KBM-7 (cell line): ENCODE data around the gene INPP4B.

ENCODE experiments used
- DNase-seq: peaks from one replicate; pipeline ENCODE4 v3.0.0-alpha.2; 2015
- in situ Hi-C: fragments of 300-500 bp; cut with MboI; formaldehyde crosslinking; loops from 2 replicates; pipeline ENCODE4 v1.14.3; 2020; ENCODE audit warnings: low sequenced_read_pairs, low pct_unique_long_range_greater_than_20kb, mixed read lengths

Gene INPP4B

DNA sequence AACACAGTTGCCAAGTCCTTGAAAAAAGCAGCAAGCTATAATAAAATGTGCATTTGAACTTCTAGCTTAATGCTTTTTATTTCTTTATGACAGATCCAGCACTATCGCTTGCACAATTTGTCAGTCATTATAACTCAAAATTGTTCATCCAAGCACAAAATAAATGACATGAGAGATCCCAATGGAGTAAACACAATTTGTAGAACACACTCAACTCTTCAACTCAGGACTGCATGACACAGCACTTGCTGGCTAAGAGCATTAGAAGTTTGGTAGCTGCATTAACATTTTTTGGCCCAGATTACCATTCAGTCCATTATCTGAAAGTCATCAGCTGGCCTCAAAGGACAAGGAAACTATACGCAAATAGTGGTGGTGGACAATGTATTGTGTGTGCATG, 530.1 kb downstream of the INPP4B start:
- no peak for DNase-seq
- in situ Hi-C loops, result no loop called here

DNA sequence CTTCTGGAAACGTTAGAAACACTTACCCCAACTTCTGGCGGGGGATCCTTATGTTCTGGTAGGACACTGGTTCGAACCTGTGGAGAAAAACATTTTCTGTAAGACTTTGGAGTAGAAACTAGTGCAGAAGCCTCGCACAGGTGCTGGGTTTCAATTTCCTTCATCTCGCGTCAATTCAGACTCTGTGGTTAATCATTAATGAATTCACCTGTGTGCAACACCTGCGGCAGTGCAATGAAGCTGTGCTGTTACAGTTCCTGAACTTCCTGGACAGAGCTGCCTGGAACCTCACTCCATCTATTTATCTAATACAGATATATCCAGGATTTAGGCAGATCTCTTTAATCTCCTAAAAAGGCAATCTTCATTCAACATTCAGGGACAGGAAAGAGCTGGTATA, 531.4 kb downstream of the INPP4B start:
- no peak for DNase-seq
- in situ Hi-C loops, result no loop called here

DNA sequence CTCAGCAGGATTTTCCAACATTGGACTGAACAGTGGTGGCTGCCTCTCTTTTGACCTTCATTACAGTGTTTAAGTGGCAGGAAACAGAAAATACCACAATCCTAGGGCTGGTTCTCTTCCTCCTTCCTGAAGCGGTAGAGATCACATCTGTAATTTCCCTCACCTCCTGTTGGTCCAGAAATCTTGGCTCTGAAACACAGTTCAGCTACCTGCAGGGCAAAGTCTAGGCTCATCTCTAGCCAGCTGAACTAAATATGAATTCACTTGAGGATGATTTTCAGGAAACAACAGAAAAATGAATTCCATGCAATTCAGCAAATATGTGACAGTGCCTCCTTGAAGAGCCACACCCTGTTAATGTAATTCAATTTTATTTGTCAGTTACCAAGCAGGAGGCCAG, 531.9 kb downstream of the INPP4B start:
- peak; percentile 48 for DNase-seq
- in situ Hi-C loops, result no loop called here

DNA sequence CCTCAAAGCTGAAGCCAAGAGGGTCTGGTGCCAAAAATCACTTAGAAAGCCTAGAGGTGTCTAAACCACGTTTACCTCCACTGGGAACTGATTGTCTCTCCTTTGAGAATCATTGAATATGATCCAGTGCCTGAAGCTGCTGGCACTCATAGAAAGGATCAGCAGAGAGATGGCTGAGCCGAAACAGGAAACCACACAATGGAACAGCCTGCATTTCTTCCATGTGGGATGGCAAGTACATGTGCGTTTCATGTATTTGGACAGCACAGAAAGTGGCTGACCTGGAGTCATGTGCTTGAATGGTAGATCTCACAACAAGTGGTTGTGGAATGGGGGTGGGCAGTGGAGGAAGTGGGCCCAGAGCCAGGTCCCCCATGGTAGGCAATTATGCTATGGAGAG, 533.7 kb downstream of the INPP4B start:
- in situ Hi-C loops, result no loop called here
- DNase-seq, result no peak

DNA sequence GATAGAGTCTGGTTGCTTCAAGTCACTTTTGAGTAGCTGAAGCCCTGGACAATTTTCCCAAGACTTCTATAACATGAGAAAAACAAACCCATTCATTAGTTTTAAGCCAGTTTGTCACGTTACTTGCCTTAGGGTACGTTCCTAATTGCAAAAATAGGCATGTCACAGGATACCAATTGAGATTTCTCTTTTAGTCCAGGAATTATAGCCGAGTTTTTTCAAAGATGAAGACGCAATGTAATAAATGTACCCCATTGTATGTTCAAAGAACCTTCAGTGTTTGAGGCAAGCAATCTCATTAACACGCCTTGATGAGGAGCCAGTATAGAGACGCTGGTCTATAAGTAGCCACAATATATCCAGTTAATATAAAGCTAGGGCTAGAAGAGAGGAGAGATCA, 534.2 kb downstream of the INPP4B start:
- in situ Hi-C loops, result no loop called here
- no peak for DNase-seq

DNA sequence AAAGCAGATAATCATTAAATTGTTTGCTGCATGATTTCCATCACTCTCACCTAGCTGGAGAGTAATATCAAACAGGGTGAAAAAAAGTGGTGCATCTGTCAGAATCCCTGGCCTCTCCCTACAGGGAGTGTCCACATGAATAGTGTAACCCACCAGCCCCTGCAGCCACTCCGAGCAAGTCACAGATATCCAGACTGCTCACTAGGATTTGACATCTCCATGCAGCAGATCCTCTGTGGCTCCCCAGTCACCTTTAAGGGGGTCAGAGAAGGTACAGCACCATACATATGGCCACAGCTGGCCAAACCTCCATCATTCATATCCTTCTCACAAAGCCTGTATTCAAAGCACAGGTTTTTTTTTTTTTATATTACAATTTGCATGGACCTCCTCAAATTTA, 536.3 kb downstream of the INPP4B start:
- in situ Hi-C loops, result no loop called here
- DNase-seq, result no peak

DNA sequence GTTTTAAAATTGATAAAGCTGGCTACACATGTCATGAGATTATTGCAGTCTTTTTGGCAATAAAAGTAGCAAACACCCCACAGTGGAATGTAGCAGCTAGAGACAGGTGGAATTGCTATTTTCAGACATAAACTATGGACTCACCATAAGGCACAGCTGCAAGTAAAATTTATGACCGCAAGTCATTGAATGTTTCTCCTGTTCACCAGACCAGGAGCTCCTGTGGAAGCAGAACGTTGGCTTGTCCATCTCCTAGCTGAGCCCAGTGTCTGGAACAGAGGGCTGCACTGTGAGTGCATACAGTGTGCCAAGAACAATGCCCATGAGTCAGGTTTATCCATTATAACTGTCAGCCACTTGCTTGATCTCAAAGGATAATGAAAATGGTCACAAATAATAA, 538.2 kb downstream of the INPP4B start:
- DNase-seq, result no peak
- in situ Hi-C loops, result no loop called here

DNA sequence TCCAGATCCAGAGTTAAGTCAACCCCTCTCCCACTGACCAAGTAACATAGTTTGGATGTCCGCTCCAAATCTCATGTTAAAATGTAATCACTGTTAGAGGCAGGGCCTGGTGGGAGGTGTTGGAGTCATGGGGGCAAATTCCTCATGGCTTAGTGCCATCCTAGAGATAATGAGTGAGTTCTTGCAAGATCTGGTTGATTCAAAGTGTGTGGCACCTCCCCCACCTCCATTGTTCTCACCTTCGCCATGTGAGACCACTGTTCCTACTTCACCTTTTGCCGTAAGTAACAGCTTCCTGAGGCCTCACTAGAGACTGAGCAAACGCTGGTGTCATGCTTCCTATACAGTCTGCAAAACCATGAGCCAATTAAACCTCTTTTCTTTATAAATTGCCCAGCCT, 548.8 kb downstream of the INPP4B start:
- DNase-seq, result no peak
- in situ Hi-C loops, result no loop called here

DNA sequence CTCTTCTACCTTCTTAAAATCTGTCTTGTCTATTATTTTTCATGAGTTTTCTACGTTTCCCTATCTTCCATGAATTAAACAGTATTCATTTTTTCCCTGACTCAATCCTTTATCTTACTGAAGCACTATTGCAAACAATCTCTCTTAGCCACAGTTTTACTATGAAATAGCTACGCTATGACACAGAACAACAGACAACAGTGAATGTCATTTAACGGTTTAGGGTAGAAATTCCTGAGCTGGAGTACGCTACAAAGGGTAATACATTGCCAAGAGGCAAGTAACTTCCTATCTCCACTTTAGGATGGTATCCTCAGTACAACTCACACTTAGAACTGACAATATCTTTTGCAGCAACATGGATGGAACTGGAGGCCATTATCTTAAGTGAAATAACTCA, 552.6 kb downstream of the INPP4B start:
- DNase-seq, result no peak
- in situ Hi-C loops, result no loop called here

DNA sequence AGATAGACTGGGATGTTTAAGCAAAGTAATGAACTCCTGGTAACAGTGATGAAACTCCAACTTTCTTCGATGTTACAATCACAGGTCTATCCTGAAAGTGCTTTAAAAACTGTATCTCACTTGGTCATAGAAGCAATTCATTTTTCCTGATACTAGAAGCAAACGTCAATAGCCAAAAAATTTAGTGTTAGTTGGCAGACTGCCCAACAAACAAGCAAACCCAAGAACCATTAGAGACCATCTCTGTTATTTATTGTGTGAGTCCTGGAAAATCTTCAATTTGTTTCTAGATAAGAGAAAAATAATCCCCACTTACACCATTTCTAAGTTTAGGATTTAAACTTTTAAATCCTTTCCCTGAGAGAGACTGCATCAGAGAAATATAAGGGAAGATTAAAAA, 553.9 kb downstream of the INPP4B start:
- DNase-seq, result no peak
- in situ Hi-C loops, result no loop called here

DNA sequence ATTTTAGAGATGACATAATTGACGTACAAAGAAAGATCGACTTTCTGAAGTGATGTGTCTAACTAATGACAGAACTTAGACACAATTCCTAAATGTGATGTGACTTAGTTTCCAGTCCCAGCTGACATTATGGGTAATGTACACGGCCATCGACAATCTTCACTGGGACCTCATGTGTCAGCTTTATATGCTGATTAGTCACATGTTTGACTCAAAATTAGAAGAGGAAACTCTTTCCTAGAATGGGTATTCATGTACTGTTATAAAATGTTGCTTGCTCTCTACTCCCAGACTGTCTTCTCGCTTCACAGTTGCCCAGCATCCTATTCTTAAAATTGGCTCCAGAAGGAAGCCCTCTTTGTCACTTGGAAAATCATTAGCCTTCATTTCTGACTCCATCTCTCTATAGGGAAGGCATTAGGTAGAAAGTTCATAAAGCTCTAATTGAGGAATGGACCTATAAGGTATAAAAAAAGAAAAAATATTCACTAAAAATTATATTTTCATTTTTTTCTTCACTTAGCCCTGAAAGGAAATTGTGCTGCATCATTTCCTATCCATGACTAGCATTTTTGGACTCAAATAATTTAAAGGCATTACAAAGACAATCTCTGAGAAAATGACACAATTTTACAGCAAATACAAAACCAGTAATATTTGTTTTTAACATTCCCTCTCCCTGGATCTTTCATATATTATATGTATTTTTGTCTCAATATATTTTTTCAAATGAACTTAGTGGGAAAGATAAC, 554.6 kb downstream of the INPP4B start:
- in situ Hi-C loops, result no loop called here
- no peak for DNase-seq

DNA sequence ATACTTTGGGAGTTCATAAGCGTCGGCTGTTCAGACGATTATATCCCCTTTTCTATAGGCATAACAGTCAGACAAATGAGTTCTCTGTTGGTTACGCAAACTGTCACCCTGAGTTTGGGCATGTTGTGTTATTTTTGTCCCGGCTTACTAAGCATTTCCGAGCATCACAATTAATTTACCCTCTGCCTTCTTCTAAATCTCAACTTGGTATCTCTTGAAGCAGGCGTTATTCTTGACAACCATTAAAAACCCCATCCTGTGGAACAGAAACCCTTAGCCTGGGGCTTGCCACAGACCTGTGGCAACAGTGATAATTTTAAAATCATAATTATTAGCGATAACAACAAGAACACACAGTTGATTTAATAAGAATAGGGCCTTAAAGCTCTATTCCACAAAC, 558.7 kb downstream of the INPP4B start:
- in situ Hi-C loops, result no loop called here
- DNase-seq, result no peak

DNA sequence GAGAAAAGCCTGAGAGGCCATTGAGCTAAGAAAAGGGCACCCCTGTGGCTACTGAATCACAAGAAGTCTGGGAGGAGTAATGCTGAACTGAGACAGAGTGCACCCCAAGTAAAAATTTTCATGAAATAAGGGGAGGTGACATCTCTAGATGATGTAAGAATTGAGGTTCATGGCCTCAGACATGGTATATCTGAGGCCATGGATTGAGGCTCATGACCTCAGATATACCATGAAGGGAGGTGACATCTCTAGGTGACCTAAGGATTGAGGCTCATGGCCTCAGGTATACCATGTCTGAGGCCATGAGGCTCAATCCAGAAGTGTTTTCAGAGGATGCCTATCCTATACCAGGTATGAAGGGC, 560.9 kb downstream of the INPP4B start:
- DNase-seq, result no peak
- in situ Hi-C loops, result no loop called here

DNA sequence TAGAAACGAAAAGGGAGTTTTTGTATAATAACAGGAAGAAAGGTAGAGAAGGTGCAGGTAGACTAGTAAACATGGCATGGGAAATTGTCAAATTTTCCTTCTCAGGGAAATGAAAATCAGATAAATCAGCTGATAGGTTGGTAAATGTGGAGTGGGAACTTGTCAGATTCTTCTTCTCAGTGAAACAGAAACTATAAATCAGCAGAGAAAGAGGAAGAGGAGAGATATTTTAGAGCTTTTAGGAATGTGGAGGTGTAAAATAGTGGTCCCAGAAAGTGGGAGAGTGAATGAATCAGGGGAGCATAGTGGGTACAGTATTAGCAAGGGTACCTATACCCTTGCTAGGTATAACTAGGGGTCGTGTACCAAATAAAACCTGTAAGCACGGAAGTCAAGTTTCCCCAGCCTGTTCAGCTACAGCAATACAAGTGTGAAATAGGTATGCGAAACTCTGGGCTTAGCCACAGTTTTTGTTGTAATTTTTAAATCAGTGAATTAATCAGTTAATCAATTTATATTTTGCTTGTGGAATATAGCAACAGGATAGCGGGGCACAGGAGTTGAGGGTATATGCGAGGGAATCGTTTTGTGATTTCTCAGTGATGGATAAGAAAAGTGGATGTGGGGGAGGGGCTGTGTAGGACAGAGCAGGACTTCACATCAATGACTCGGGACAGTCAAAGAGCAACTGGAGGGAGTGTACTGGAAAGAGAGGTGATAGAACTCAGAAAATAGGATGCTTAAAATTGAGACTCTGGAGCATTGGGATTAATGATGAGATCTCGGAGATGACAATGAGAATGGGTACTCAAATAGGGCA, 561.5 kb downstream of the INPP4B start:
- no peak for DNase-seq
- in situ Hi-C loops, result no loop called here

DNA sequence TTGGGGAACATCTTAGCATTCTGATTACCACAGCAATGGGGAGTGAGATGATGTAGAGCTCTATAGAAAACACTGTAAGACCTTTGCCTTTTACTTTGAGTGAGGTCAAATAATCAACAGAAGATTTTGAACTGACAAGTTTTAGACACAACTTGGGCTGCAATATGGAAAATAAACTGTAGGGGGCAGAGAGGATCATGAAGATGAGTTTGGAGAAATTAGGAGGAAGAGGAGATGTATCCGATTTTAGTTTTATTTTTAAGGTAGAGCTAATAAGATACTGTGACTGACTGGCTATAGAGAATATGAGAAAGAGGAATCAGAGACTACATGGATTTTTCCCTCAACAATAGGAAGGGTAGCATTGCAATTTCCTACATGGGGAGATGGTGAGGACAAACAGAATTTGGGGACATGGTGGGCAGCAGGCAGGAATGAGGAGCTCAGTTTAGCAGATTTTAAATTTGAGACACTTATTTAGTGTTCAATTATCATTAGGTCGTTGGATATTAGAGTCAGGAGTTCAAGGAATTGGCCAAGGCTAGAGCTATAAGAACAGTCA, 563.1 kb downstream of the INPP4B start:
- DNase-seq, result peak; percentile 33
- in situ Hi-C loops, result no loop called here

DNA sequence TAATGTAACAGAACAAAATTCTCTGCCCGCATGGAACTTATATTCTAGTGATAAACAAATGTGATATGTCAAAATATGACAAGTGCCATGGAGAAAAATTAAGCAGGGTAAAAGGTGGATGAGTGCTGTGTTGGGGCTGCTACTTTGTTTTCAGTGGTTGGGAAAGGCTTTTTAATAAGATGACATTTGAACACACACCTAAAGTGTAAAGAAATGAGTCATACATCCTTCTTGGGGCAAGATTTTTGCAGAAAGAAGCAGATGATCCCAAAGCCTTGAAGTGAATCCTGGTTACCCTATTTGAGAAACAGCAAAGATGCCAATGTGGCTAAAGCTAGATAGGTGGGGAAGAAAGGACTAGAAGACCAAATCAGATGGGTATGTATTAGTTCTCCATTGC, 564.1 kb downstream of the INPP4B start:
- in situ Hi-C loops, result no loop called here
- DNase-seq, result no peak

DNA sequence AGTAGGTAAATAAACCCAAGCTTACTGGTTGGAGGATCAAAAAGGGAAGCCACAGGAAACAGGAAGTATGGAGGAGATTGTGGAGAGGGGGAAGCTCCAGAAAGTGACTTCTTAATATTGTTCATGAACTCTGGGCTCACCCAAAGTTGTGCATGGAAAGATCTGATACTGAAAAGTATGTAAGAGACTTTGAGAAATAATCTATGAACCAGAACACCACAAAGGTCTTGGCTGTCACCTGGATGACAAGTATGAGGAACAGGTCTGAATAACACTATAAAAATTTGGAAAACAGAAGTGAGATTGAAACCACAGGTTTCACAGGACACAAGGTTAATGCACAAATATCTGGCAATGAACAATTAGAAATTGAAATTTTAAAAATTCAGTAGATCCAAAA, 567.4 kb downstream of the INPP4B start:
- peak; percentile 30 for DNase-seq
- in situ Hi-C loops, result no loop called here

DNA sequence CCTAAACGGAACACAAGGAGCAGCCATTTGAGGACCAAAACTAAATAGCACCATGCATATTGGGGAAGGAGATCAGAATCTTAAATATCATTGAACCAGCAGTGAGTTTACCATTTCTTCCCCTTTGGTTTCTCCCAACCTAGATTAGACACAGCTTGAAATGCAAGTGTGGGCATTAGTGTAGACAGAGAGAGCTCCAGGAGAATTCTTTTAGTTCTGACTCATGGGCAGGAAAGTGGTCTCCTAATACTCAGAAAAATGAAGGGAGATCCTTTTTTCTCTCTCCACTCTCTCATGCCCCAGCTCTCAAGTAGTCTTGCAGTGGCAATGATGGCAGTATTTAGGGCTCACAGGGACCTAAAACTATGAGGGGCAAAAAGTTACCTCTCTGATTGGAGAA, 567.9 kb downstream of the INPP4B start:
- no peak for DNase-seq
- in situ Hi-C loops, result no loop called here

DNA sequence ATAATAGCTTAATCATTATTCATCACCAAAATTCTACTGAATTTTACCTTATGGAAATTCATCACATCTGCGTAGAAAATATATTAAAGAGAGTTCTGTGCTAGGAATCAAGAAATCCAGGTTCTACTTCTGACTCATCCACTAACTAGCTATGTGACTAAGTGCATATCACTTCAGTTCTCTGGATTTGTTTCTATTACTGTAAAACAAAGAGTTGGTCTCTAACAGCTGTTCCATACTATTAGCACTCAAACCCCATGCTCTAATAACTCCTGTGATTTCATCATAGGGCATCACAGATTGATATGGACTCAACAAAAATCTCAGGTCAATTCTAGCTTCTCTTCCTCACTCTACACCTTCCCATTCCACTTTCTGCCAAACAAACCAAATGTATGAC, 572.0 kb downstream of the INPP4B start:
- no peak for DNase-seq
- in situ Hi-C loops, result no loop called here

DNA sequence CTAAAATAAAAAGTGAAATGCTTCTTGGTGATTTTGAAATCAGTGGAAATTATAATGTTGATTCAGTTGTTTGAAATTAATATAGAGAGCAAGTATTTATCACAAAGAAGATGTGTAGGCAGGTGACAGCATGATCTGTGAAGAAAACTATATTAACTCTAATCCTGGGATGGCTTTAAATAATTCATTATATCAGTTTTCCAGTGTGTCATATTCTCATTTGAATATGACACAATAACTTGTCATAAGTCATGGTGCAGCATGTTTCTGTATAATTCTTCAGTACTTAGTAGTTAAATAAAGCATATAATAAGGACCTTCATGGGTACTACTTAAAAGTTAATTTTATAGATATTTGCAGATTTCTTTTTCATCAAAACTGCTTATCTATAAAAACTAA, 573.6 kb downstream of the INPP4B start:
- no peak for DNase-seq
- in situ Hi-C loops, result no loop called here

DNA sequence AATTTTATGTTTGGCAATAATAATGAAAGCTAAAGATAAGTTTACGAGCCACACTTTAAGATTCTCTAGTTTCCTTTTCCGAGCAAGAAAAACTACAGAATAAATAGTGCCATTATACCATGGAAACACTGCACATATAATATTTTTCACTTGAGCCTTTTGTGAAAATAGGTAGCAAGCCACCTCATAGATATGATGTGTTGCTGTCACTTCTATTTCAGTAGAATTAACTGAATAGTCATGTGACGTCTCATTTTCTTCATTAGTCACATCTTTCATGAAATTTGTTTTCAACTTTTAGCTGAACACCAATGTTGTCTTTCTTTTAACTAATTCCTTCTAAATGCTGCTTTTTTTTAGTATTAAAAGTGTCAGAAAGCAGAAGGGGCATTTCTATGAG, 574.3 kb downstream of the INPP4B start:
- DNase-seq, result no peak
- in situ Hi-C loops, result no loop called here
